Mucosa of rectum (tissue), 2 donors: ENCODE measurements around the gene MLKL.
"Not testable (repeated sequence)": the region's sequence is repeated elsewhere in the genome, so short reads cannot be mapped to it uniquely, and the experiment has no call there.

ENCODE experiments used
- H3K27ac ChIP-seq, 2 donors: one replicate each; pipeline ENCODE4 v1.7.0; 2013; ENCODE audit warnings: inconsistent platforms in 2 of 2, low read depth in 2 of 2, low read length in 2 of 2
- H3K27me3 ChIP-seq, 2 donors: one replicate each; pipeline ENCODE4 v1.7.0; 2013; ENCODE audit warnings: low read length in 2 of 2; ENCODE audit not compliant: control insufficient read depth in 2 of 2, insufficient read depth in 2 of 2
- H3K36me3 ChIP-seq, 2 donors: one replicate each; pipeline ENCODE4 v1.7.0; 2013; ENCODE audit warnings: low read length in 2 of 2; ENCODE audit not compliant: control insufficient read depth in 2 of 2, insufficient read depth in 2 of 2
- H3K4me1 ChIP-seq, 2 donors: one replicate each; pipeline ENCODE4 v1.7.0; 2013; ENCODE audit warnings: low read length in 2 of 2, mild to moderate bottlenecking in 1 of 2; ENCODE audit not compliant: control insufficient read depth in 2 of 2, insufficient read depth in 2 of 2
- H3K4me3 ChIP-seq, 2 donors: one replicate each; pipeline ENCODE4 v1.7.0; 2013; ENCODE audit warnings: low read length in 2 of 2
- H3K9ac ChIP-seq, 2 donors: one replicate each; pipeline ENCODE4 v1.7.0; 2013; ENCODE audit warnings: low read length in 2 of 2, low read depth in 1 of 2, mild to moderate bottlenecking in 1 of 2
- H3K9me3 ChIP-seq, 2 donors: one replicate each; pipeline ENCODE4 v1.7.0; 2013; ENCODE audit warnings: low read length in 2 of 2; ENCODE audit not compliant: control insufficient read depth in 2 of 2
- donor health status: healthy.
- donor health status: Normal muscosa, but diverticular disease.

Gene MLKL

GRCh38 chr16:74652883-74653282 is 47.8 kb downstream of the MLKL start:
- peaks cover 11 to 40% of the 10 kb centered on the region in 2 donors for H3K36me3 ChIP-seq
- not testable (repeated sequence) for H3K4me3 ChIP-seq, H3K4me1 ChIP-seq, H3K27ac ChIP-seq, H3K9me3 ChIP-seq, H3K27me3 ChIP-seq, H3K9ac ChIP-seq

- no peak overlapping the region for H3K4me3 ChIP-seq
- no peak overlapping the region for H3K9ac ChIP-seq
- no peak overlapping the region for H3K27ac ChIP-seq
- H3K27me3 ChIP-seq: no peaks in the 10 kb centered on the region
- peaks cover 15 to 40% of the 10 kb centered on the region in 2 donors for H3K36me3 ChIP-seq
- no peaks in the 10 kb centered on the region for H3K4me1 ChIP-seq
- H3K9me3 ChIP-seq: no peaks in the 10 kb centered on the region
Observed at GRCh38 chr16:74652249-74652648, 48.4 kb downstream of the MLKL start.

GRCh38 chr16:74651841-74652240 is 48.8 kb downstream of the MLKL start:
- Histone ChIP-seq H3K9me3 (no peaks in the 10 kb centered on the region), H3K4me3 (no peak overlapping the region), H3K36me3 (peaks cover 16 to 40% of the 10 kb centered on the region in 2 donors), H3K27ac (no peak overlapping the region), H3K9ac (no peak overlapping the region), H3K27me3 (no peaks in the 10 kb centered on the region), H3K4me1 (no peaks in the 10 kb centered on the region)

DNA sequence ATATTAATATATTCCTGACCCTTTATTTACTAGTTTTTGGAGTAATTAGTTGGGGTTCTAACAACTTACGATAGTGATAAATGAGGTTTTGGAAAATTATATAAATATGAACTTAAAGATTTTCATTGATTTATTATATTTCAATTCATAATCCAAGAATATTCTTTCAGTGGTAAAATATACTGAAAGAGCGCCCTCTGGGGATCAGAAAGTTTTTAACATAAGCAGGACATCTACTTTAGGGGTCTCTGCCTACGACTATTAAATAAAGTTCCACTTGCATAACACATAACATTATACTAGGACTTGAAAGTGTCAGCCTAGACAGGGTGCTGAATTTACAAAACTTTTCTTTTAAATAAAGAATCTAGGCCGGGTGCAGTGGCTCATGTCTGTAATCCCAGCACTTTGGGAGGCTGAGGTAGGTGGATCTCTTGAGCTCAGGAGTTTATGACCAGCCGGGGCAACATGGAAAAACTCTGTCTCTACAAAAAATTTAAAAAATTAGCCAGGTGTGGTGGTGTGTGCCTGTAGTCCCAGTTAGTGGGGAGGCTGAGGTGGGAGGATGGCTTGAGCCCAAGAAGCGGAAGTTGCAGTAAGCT is 49.6 kb downstream of the MLKL start:
- H3K36me3 ChIP-seq: peaks cover 16 to 45% of the 10 kb centered on the region in 2 donors

DNA sequence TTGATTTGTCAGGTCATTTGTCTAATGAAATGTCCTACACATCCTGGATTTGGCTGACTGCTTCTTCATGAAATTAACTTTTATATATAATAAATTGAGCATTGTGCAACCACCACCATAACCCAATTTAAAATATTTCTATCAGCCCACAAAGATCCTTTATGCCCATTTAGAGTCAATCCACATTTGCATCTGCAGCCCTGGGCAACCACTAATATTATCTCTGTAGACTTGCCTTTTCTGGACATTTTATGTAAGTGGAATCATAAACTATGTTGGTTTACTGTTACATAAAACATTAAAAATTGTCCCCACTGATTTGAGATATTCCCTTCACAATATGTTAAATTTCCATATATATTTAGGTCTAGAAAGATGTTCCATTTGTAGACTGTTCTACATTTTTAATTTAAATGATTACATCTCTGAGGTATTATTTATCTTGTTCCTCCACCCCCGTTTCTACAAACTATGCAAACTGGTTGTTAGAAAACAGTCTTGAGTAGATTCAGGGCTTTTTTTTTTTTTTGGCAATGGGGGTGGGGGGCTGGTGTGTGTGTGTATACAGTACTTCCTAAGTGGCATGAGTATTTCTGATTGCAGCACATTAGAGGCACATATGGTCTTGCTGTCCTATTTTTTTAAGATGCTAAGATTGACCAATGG is 50.7 kb downstream of the MLKL start:
- H3K9me3 ChIP-seq: no peaks in the 10 kb centered on the region
- no peaks in the 10 kb centered on the region for H3K27me3 ChIP-seq
- H3K36me3 ChIP-seq: peaks cover 19 to 48% of the 10 kb centered on the region in 2 donors
- no peaks in the 10 kb centered on the region for H3K4me1 ChIP-seq
- no peak overlapping the region for H3K9ac ChIP-seq
- H3K27ac ChIP-seq: no peak overlapping the region
- no peak overlapping the region for H3K4me3 ChIP-seq

More for the DNA sequence above, 49.6 kb downstream of the MLKL start:
- H3K27me3 ChIP-seq: no peaks in the 10 kb centered on the region
- no peak overlapping the region for H3K9ac ChIP-seq
- H3K4me3 ChIP-seq: no peak overlapping the region
- no peaks in the 10 kb centered on the region for H3K4me1 ChIP-seq
- H3K27ac ChIP-seq: no peak overlapping the region
- no peaks in the 10 kb centered on the region for H3K9me3 ChIP-seq

DNA sequence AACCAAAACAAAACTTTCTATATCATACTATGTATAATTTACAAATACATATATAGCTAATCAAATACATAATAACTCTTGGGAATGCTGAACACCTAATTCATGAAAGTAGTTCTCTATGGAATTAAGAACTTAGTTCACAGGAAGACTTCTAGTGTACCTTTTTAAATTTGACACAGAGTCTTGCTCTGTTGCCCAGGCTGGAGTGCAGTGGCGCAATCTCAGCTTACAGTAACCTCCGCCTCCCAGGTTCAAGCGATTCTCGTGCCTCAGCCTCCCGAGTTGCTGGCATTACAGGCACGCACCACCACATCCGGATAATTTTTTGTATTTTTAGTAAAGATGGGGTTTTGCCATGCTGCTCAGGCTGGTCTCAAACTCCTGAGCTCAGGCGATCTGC is 58.7 kb downstream of the MLKL start:
- Histone ChIP-seq H3K36me3 (peaks cover 21 to 35% of the 10 kb centered on the region in 2 donors), H3K27ac (no peak overlapping the region), H3K9ac (no peak overlapping the region), H3K27me3 (no peaks in the 10 kb centered on the region), H3K9me3 (no peaks in the 10 kb centered on the region), H3K4me3 (no peak overlapping the region), H3K4me1 (no peaks in the 10 kb centered on the region)

DNA sequence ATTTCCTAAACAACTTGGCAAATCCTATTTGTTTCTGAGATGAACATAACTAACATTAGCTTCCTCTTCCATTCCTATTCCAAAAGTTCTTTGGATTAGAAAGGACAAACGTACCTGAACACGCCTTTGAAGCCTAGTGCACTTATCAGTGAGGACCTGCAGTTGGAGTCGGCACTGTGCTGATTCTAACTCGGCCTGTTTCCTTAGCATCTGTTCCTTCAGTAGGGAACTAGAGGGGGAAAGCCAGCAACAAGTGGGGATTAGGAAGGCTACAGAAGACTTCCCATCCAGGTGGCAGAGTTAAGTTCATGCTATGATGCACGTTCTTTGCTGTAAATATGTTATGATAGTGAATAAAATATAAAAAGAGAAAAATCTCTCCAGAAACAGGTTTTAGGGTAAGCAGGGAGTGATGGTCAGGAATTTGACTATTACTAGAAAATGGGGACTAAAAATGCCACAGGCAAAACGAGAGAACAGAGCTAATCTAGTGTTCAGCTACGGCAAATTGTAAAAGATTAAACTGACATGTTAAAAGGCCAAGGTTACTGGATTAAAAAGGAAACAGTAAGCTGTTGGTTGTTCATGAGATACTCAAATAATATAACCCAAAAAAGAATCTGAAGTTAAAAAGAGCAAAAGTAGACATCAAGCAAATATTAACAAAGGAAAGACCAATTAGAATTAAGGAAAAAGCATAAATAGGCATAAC is 62.8 kb downstream of the MLKL start:
- Histone ChIP-seq H3K9me3 (no peaks in the 10 kb centered on the region), H3K27ac (no peak overlapping the region), H3K4me1 (no peaks in the 10 kb centered on the region), H3K27me3 (no peaks in the 10 kb centered on the region), H3K36me3 (peaks cover 17 to 27% of the 10 kb centered on the region in 2 donors), H3K9ac (no peak overlapping the region), H3K4me3 (no peak overlapping the region)

DNA sequence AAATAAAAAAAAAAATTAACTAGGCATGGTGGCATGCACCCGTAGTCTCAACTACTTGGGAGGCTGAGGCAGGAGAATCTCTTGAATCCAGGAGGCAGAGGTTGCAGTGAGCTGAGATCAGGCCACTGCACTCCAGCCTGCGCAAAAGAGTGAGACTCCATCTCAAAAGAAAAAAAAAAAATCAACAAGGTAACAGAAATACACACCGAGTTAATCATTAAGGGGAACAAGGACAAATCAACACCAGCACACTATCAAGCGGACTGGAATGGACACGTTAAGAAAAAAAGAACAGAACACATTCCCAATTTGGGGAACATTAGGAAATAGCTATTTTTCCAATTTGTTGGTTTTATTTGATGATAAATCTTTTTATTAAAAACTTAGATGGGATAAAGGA is 65.4 kb downstream of the MLKL start:
- H3K9ac ChIP-seq: no peak overlapping the region
- peaks cover 33 to 45% of the 10 kb centered on the region in 2 donors for H3K36me3 ChIP-seq
- H3K9me3 ChIP-seq: no peaks in the 10 kb centered on the region
- no peak overlapping the region for H3K4me3 ChIP-seq
- no peak overlapping the region for H3K27ac ChIP-seq
- no peaks in the 10 kb centered on the region for H3K4me1 ChIP-seq
- no peaks in the 10 kb centered on the region for H3K27me3 ChIP-seq

- H3K9me3 ChIP-seq: no peaks in the 10 kb centered on the region
- no peaks in the 10 kb centered on the region for H3K27me3 ChIP-seq
- no peak overlapping the region for H3K27ac ChIP-seq
- H3K4me3 ChIP-seq: no peak overlapping the region
- peaks cover 43 to 55% of the 10 kb centered on the region in 2 donors for H3K36me3 ChIP-seq
- no peak overlapping the region for H3K9ac ChIP-seq
- no peaks in the 10 kb centered on the region for H3K4me1 ChIP-seq
Observed at GRCh38 chr16:74633686-74634085, 67.0 kb downstream of the MLKL start.

GRCh38 chr16:74627506-74628220 is 73.0 kb downstream of the MLKL start:
- no peaks in the 10 kb centered on the region for H3K9me3 ChIP-seq
- H3K27ac ChIP-seq: no peak overlapping the region
- no peak overlapping the region for H3K9ac ChIP-seq
- H3K4me3 ChIP-seq: no peak overlapping the region
- H3K36me3 ChIP-seq: peaks cover 67 to 78% of the 10 kb centered on the region in 2 donors
- no peaks in the 10 kb centered on the region for H3K4me1 ChIP-seq
- no peaks in the 10 kb centered on the region for H3K27me3 ChIP-seq
